HEK293 (cell line): ENCODE measurements around the gene IGFBP2.

Source experiments
- GFI1B ChIP-seq: fragments of 450-650 bp; formaldehyde crosslinking; IDR thresholded peaks from 2 replicates; pipeline ENCODE4 v1.5.1; 2016; ENCODE audit warnings: missing biosample characterization, missing genetic modification characterization
- KLF16 ChIP-seq: fragments of 450-650 bp; formaldehyde crosslinking; IDR thresholded peaks from 2 replicates; pipeline ENCODE4 v1.5.1; 2017; ENCODE audit warnings: missing biosample characterization, missing genetic modification characterization
- KLF17 ChIP-seq: fragments of 450-650 bp; formaldehyde crosslinking; IDR thresholded peaks from 2 replicates; pipeline ENCODE4 v1.5.1; 2016; ENCODE audit warnings: missing biosample characterization, missing genetic modification characterization
- KLF7 ChIP-seq: fragments of 450-650 bp; formaldehyde crosslinking; IDR thresholded peaks from 2 replicates; pipeline ENCODE4 v1.5.1; 2016; ENCODE audit warnings: missing biosample characterization, missing genetic modification characterization, borderline replicate concordance
- KLF8 ChIP-seq: fragments of 450-650 bp; formaldehyde crosslinking; IDR thresholded peaks from 2 replicates; pipeline ENCODE4 v1.5.1; 2016; ENCODE audit warnings: missing biosample characterization, missing genetic modification characterization
- MYNN ChIP-seq: fragments of 450-650 bp; formaldehyde crosslinking; IDR thresholded peaks from 2 replicates; pipeline ENCODE4 v1.5.1; 2016; ENCODE audit warnings: missing biosample characterization, missing genetic modification characterization, borderline replicate concordance
- MZF1 ChIP-seq: fragments of 450-650 bp; formaldehyde crosslinking; IDR thresholded peaks from 2 replicates; pipeline ENCODE4 v1.5.1; 2017; ENCODE audit warnings: missing biosample characterization, missing genetic modification characterization, borderline replicate concordance
- PRDM6 ChIP-seq: fragments of 450-650 bp; formaldehyde crosslinking; IDR thresholded peaks from 2 replicates; pipeline ENCODE4 v1.5.1; 2017; ENCODE audit warnings: missing biosample characterization, missing genetic modification characterization
- SCRT2 ChIP-seq: fragments of 450-650 bp; formaldehyde crosslinking; IDR thresholded peaks from 2 replicates; pipeline ENCODE4 v1.5.1; 2016; ENCODE audit warnings: missing biosample characterization, missing genetic modification characterization
- SP3 ChIP-seq: fragments of 450-650 bp; formaldehyde crosslinking; IDR thresholded peaks from 2 replicates; pipeline ENCODE4 v1.5.1; 2016; ENCODE audit warnings: missing biosample characterization, missing genetic modification characterization
- TCF7L2 ChIP-seq: IDR thresholded peaks from 2 replicates; pipeline ENCODE4 v1.6.1; 2011; ENCODE audit warnings: low read depth, mild to moderate bottlenecking, inconsistent platforms, low read length, moderate library complexity, borderline replicate concordance
- ZBTB20 ChIP-seq: fragments of 450-650 bp; formaldehyde crosslinking; IDR thresholded peaks from 2 replicates; pipeline ENCODE4 v1.5.1; 2016; ENCODE audit warnings: missing biosample characterization, missing genetic modification characterization
- ZBTB21 ChIP-seq: fragments of 450-650 bp; formaldehyde crosslinking; IDR thresholded peaks from 2 replicates; pipeline ENCODE4 v1.5.1; 2017; ENCODE audit warnings: missing biosample characterization, missing genetic modification characterization
- ZBTB48 ChIP-seq: fragments of 450-650 bp; formaldehyde crosslinking; IDR thresholded peaks from 2 replicates; pipeline ENCODE4 v1.5.1; 2016; ENCODE audit warnings: missing biosample characterization, missing genetic modification characterization
- ZFP37 ChIP-seq: fragments of 450-650 bp; formaldehyde crosslinking; IDR thresholded peaks from 2 replicates; pipeline ENCODE4 v1.5.1; 2016; ENCODE audit warnings: missing biosample characterization, missing genetic modification characterization
- ZNF140 ChIP-seq: fragments of 450-650 bp; formaldehyde crosslinking; IDR thresholded peaks from 2 replicates; pipeline ENCODE4 v1.5.1; 2016; ENCODE audit warnings: missing biosample characterization, missing genetic modification characterization
- ZNF211 ChIP-seq: fragments of 450-650 bp; formaldehyde crosslinking; IDR thresholded peaks from 2 replicates; pipeline ENCODE4 v1.5.1; 2016; ENCODE audit warnings: low read depth, missing biosample characterization, missing genetic modification characterization
- ZNF292 ChIP-seq: fragments of 450-650 bp; formaldehyde crosslinking; IDR thresholded peaks from 2 replicates; pipeline ENCODE4 v1.5.1; 2016; ENCODE audit warnings: low read depth, missing biosample characterization, missing genetic modification characterization, borderline replicate concordance
- ZNF302 ChIP-seq: fragments of 450-650 bp; formaldehyde crosslinking; IDR thresholded peaks from 2 replicates; pipeline ENCODE4 v1.5.1; 2016; ENCODE audit warnings: missing biosample characterization, missing genetic modification characterization, low read depth
- ZNF510 ChIP-seq: fragments of 450-650 bp; formaldehyde crosslinking; IDR thresholded peaks from 2 replicates; pipeline ENCODE4 v1.5.1; 2018; ENCODE audit warnings: mild to moderate bottlenecking, missing genetic modification characterization, missing biosample characterization; ENCODE audit not compliant: insufficient replicate concordance
- ZNF549 ChIP-seq: fragments of 450-650 bp; IDR thresholded peaks from 2 replicates; pipeline ENCODE4 v1.5.1; 2018; ENCODE audit warnings: missing biosample characterization, missing genetic modification characterization, mild to moderate bottlenecking, inconsistent platforms, moderate library complexity
- ZNF580 ChIP-seq: fragments of 450-650 bp; formaldehyde crosslinking; IDR thresholded peaks from 2 replicates; pipeline ENCODE4 v1.5.1; 2016; ENCODE audit warnings: missing biosample characterization, missing genetic modification characterization
- ZNF600 ChIP-seq: fragments of 450-650 bp; formaldehyde crosslinking; IDR thresholded peaks from 2 replicates; pipeline ENCODE4 v1.5.1; 2016; ENCODE audit warnings: missing biosample characterization, missing genetic modification characterization
- ZNF621 ChIP-seq: fragments of 450-650 bp; formaldehyde crosslinking; IDR thresholded peaks from 2 replicates; pipeline ENCODE4 v1.5.1; 2017; ENCODE audit warnings: missing biosample characterization, missing genetic modification characterization
- ZNF624 ChIP-seq: fragments of 450-650 bp; formaldehyde crosslinking; IDR thresholded peaks from 2 replicates; pipeline ENCODE4 v1.5.1; 2017; ENCODE audit warnings: missing biosample characterization, missing genetic modification characterization
- ZNF654 ChIP-seq: fragments of 450-650 bp; formaldehyde crosslinking; IDR thresholded peaks from 2 replicates; pipeline ENCODE4 v1.5.1; 2016; ENCODE audit warnings: low read depth, missing biosample characterization, missing genetic modification characterization
- ZNF776 ChIP-seq: fragments of 450-650 bp; formaldehyde crosslinking; IDR thresholded peaks from 2 replicates; pipeline ENCODE4 v1.5.0; 2017; ENCODE audit warnings: missing biosample characterization, missing genetic modification characterization, borderline replicate concordance
- ZNF843 ChIP-seq: fragments of 450-650 bp; formaldehyde crosslinking; IDR thresholded peaks from 2 replicates; pipeline ENCODE4 v1.5.1; 2016; ENCODE audit warnings: missing biosample characterization, missing genetic modification characterization
- ZXDB ChIP-seq: fragments of 450-650 bp; formaldehyde crosslinking; IDR thresholded peaks from 2 replicates; pipeline ENCODE4 v1.5.1; 2016; ENCODE audit warnings: missing biosample characterization, missing genetic modification characterization
- TF ChIP-seq, protein P1 (sequence below): fragments of 450-650 bp; formaldehyde crosslinking; IDR thresholded peaks from 2 replicates; pipeline ENCODE4 v1.5.1; 2016; ENCODE audit warnings: missing biosample characterization, missing genetic modification characterization
- TF ChIP-seq, protein P2 (sequence below): fragments of 450-650 bp; formaldehyde crosslinking; IDR thresholded peaks from 2 replicates; pipeline ENCODE4 v1.5.1; 2016; ENCODE audit warnings: missing biosample characterization, missing genetic modification characterization

IGFBP2 gene

GRCh38 chr2:216633616-216634369 is 573 bp downstream of the IGFBP2 start (continued):
- no peak for TF ChIP-seq MZF1 (tag by site-specific recombination)
- no peak for TF ChIP-seq ZNF549 (tag by site-specific recombination)
- no peak for TF ChIP-seq ZNF292 (tag by site-specific recombination)
- no peak for TF ChIP-seq ZNF624 (tag by site-specific recombination)
- TF ChIP-seq ZNF211 (tag by site-specific recombination) = no peak
- peak; percentile 77 for TF ChIP-seq ZBTB20 (tag by site-specific recombination)
- TF ChIP-seq ZNF621 (tag by site-specific recombination) = no peak
- TF ChIP-seq KLF16 (tag by site-specific recombination) = no peak
- no peak for TF ChIP-seq ZNF776 (tag by site-specific recombination)
- no peak for TF ChIP-seq PRDM6 (tag by site-specific recombination)
- no peak for TF ChIP-seq ZXDB
- TF ChIP-seq ZNF843 (tag by site-specific recombination) = no peak
- no peak for TF ChIP-seq ZNF510 (tag by site-specific recombination)
- no peak for TF ChIP-seq ZNF140 (tag by site-specific recombination)
- peak; percentile 71 for TF ChIP-seq ZNF600
- TF ChIP-seq, protein P1, sequence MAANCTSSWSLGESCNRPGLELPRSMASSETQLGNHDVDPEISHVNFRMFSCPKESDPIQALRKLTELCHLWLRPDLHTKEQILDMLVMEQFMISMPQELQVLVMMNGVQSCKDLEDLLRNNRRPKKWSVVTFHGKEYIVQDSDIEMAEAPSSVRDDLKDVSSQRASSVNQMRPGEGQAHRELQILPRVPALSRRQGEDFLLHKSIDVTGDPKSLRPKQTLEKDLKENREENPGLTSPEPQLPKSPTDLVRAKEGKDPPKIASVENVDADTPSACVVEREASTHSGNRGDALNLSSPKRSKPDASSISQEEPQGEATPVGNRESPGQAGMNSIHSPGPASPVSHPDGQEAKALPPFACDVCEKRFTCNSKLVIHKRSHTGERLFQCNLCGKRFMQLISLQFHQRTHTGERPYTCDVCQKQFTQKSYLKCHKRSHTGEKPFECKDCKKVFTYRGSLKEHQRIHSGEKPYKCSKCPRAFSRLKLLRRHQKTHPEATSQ = no peak
- TF ChIP-seq SP3 (tag by site-specific recombination) = no peak
- peak; percentile 29; the same call in 1 of the 2 replicates for TF ChIP-seq SCRT2 (tag by site-specific recombination)
- TF ChIP-seq, protein P2, sequence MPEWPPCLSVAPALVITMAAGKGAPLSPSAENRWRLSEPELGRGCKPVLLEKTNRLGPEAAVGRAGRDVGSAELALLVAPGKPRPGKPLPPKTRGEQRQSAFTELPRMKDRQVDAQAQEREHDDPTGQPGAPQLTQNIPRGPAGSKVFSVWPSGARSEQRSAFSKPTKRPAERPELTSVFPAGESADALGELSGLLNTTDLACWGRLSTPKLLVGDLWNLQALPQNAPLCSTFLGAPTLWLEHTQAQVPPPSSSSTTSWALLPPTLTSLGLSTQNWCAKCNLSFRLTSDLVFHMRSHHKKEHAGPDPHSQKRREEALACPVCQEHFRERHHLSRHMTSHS = no peak
- TF ChIP-seq GFI1B (tag by site-specific recombination) = no peak
- no peak for TF ChIP-seq ZNF654 (tag by site-specific recombination)
- TF ChIP-seq ZBTB21 (tag by site-specific recombination) = no peak
- TF ChIP-seq TCF7L2 = no peak
- TF ChIP-seq KLF7 = no peak
- TF ChIP-seq KLF8 (tag by site-specific recombination) = no peak
- no peak for TF ChIP-seq KLF17 (tag by site-specific recombination)
- TF ChIP-seq ZFP37 = peak; percentile 44; the same call in 1 of the 2 replicates
- TF ChIP-seq ZBTB48 = peak; percentile 65
- peak; percentile 97 for TF ChIP-seq MYNN
- no peak for TF ChIP-seq ZNF302 (tag by site-specific recombination)
- no peak for TF ChIP-seq ZNF580
